Measurements from ENCODE around the gene MRPL30. TPM values are rescaled to one million over a fixed set of nuclear protein-coding genes. Genes with fewer than 3 reads are reported as not detected.
A peak's percentile ranks its signal among the peaks of the same experiment; 100 is the strongest.
"Not testable (repeated sequence)": the region's sequence is repeated elsewhere in the genome, so short reads cannot be mapped to it uniquely, and the experiment has no call there.

Gene MRPL30
- polyA plus RNA-seq, 6 donors from 2014 or later: 10.4 to 25.2 (median 17.9) TPM

- no peaks in the 10 kb centered on the region for H3K27me3 Mint-ChIP-seq
- peaks cover 5 to 27% of the 10 kb centered on the region in 2 donors for H3K36me3 Mint-ChIP-seq
- ATAC-seq (ENCODE audit: low read depth in 2 of 2): peak; percentile 26 to 36
- H3K4me1 Mint-ChIP-seq: peaks cover 45 to 53% (median 50%) of the 10 kb centered on the region in 3 donors
- peak; percentile 68 for DNase-seq
- H3K9me3 Mint-ChIP-seq: no peaks in the 10 kb centered on the region
- H3K4me3 Mint-ChIP-seq: peak overlapping the region in 4 of 8 donors; percentile 18 to 92 (median 79)
- H3K27ac Mint-ChIP-seq: peak overlapping the region in 2 of 6 donors; percentile 93 to 96
These were observed 24.1 kb upstream of the MRPL30 start for GRCh38 chr2:99156891-99157290.

- peaks cover 45 to 53% (median 52%) of the 10 kb centered on the region in 3 donors for H3K4me1 Mint-ChIP-seq
- peak overlapping the region in 4 of 6 donors; percentile 51 to 96 (median 74) for H3K27ac Mint-ChIP-seq
- H3K27me3 Mint-ChIP-seq: no peaks in the 10 kb centered on the region
- no peak for DNase-seq
- ATAC-seq (ENCODE audit: low read depth in 2 of 2): no peak
- H3K9me3 Mint-ChIP-seq: no peaks in the 10 kb centered on the region
- peaks cover 5 to 27% of the 10 kb centered on the region in 2 donors for H3K36me3 Mint-ChIP-seq
- peak overlapping the region in 1 of 8 donors; percentile 68 for H3K4me3 Mint-ChIP-seq
These were observed 22.4 kb upstream of the MRPL30 start for GRCh38 chr2:99158599-99158998.

- ATAC-seq (ENCODE audit: low read depth in 2 of 2) (no peak), DNase-seq (no peak)
- Mint-ChIP-seq H3K36me3 (peaks cover 7 to 27% of the 10 kb centered on the region in 2 donors), H3K4me1 (peaks cover 37 to 44% (median 44%) of the 10 kb centered on the region in 3 donors), H3K27ac (peak overlapping the region in 5 of 6 donors; percentile 87 to 98 (median 95)), H3K27me3 (no peaks in the 10 kb centered on the region), H3K4me3 (peak overlapping the region in 1 of 8 donors; percentile 52), H3K9me3 (no peaks in the 10 kb centered on the region)
These were observed 21.4 kb upstream of the MRPL30 start for GRCh38 chr2:99159594-99159993.

- Mint-ChIP-seq H3K27me3 (no peaks in the 10 kb centered on the region), H3K9me3 (no peaks in the 10 kb centered on the region), H3K27ac (peak overlapping the region in 3 of 6 donors; percentile 12 to 86 (median 79)), H3K4me1 (peaks cover 0 to 2% (median 0%) of the 10 kb centered on the region in 3 donors), H3K4me3 (no peak overlapping the region), H3K36me3 (peaks cover 0 to 9% of the 10 kb centered on the region in 2 donors)
- DNase-seq: no peak
- ATAC-seq (ENCODE audit: low read depth in 2 of 2): no peak
These were observed 14.8 kb upstream of the MRPL30 start for GRCh38 chr2:99166218-99166617.

GRCh38 chr2:99169534-99169933 lies 11.4 kb upstream of the MRPL30 start:
- no peak overlapping the region for H3K4me3 Mint-ChIP-seq
- peaks cover 4 to 6% (median 5%) of the 10 kb centered on the region in 3 donors for H3K4me1 Mint-ChIP-seq
- H3K36me3 Mint-ChIP-seq: peaks cover 0 to 7% of the 10 kb centered on the region in 2 donors
- no peak for ATAC-seq (ENCODE audit: low read depth in 2 of 2)
- H3K27ac Mint-ChIP-seq: peak overlapping the region in 4 of 6 donors; percentile 12 to 73 (median 32)
- no peaks in the 10 kb centered on the region for H3K27me3 Mint-ChIP-seq
- H3K9me3 Mint-ChIP-seq: no peaks in the 10 kb centered on the region
- DNase-seq: no peak

DNA sequence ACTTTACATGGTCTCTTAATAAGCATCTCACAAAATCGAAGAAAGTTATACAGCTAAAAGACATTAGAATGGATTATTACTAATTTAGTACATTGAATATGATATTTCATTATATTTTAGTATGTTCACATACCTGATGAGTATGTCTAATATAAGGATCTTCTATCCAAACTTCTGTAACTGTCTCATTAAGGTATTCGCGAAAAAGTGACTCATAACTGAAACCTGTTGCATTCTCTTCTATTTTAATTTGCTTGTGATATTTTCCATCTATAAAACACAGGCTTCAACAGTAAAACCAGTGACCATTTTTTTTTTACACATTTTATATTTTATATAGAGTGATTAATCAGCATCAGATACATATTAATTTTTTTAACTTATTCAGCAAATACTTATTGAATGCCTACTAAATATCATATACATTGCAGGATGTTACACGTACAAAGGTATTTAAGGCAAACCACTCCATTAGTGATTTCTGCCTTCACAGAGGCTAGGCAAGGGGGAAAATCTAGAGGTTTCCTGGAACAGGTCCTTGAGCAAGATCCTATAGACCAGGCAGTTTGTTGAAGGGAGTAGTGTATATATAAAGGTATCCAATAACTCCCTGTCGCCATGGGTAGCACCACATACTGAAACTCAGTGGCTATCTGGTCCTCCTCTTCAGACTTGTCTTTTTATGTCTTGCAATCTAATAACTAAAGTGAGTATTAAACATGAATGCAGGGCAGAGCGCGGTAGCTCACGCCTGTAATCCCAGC lies 9.4 kb upstream of the MRPL30 start:
- no peaks in the 10 kb centered on the region for H3K9me3 Mint-ChIP-seq
- H3K27me3 Mint-ChIP-seq: no peaks in the 10 kb centered on the region
- H3K27ac Mint-ChIP-seq: peak overlapping the region in 3 of 6 donors; percentile 9 to 63 (median 21)
- peaks cover 0 to 4% of the 10 kb centered on the region in 2 donors for H3K36me3 Mint-ChIP-seq
- H3K4me1 Mint-ChIP-seq: peaks cover 10 to 26% (median 20%) of the 10 kb centered on the region in 3 donors
- ATAC-seq (ENCODE audit: low read depth in 2 of 2) (no peak), DNase-seq (no peak)
- H3K4me3 Mint-ChIP-seq: no peak overlapping the region

GRCh38 chr2:99181624-99182000 lies 628 bp downstream of the MRPL30 start:
- H3K9me3 Mint-ChIP-seq: no peaks in the 10 kb centered on the region
- DNase-seq (no peak), ATAC-seq (ENCODE audit: low read depth in 2 of 2) (no peak)
- peaks cover 39 to 72% (median 55%) of the 10 kb centered on the region in 3 donors for H3K4me1 Mint-ChIP-seq
- H3K27ac Mint-ChIP-seq: peak overlapping the region in 4 of 6 donors; percentile 97 to 100 (median 99)
- peaks cover 0 to 6% of the 10 kb centered on the region in 2 donors for H3K36me3 Mint-ChIP-seq
- no peaks in the 10 kb centered on the region for H3K27me3 Mint-ChIP-seq
- H3K4me3 Mint-ChIP-seq: peak overlapping the region; percentile 96 to 100 (median 100)

- Mint-ChIP-seq H3K4me1 (peaks cover 31 to 60% (median 44%) of the 10 kb centered on the region in 3 donors), H3K4me3 (peak overlapping the region in 5 of 8 donors; percentile 8 to 68 (median 17)), H3K9me3 (no peaks in the 10 kb centered on the region), H3K27ac (peak overlapping the region in 1 of 6 donors; percentile 24), H3K36me3 (peaks cover 2 to 6% of the 10 kb centered on the region in 2 donors), H3K27me3 (no peaks in the 10 kb centered on the region)
- ATAC-seq (ENCODE audit: low read depth in 2 of 2) (no peak), DNase-seq (no peak)
These were observed 2.0 kb downstream of the MRPL30 start for GRCh38 chr2:99183025-99183424.

DNA sequence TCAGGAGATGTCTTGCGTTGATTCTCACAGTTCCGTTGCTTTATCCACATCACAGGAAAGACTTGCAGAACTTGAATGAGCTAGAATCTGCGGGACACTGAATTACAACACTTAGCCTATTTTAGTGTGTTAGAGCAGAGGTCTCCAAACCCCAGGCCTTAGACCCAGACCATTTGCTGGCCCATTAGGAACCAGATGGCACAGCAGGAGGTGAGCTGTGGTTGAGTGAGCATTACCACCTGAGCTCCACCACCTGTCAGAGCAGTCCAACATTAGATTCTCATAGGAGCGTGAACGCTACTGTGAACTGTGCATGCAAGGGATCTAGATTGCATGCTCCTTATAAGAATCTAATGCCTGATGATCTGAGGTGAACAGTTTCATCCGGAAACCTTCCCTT lies 3.8 kb downstream of the MRPL30 start:
- H3K4me3 Mint-ChIP-seq: no peak overlapping the region
- no peaks in the 10 kb centered on the region for H3K9me3 Mint-ChIP-seq
- H3K27ac Mint-ChIP-seq: no peak overlapping the region
- peaks cover 6 to 8% of the 10 kb centered on the region in 2 donors for H3K36me3 Mint-ChIP-seq
- peaks cover 19 to 46% (median 33%) of the 10 kb centered on the region in 3 donors for H3K4me1 Mint-ChIP-seq
- ATAC-seq (ENCODE audit: low read depth in 2 of 2) (no peak), DNase-seq (no peak)
- H3K27me3 Mint-ChIP-seq: no peaks in the 10 kb centered on the region

GRCh38 chr2:99187011-99187410 lies 6.0 kb downstream of the MRPL30 start:
- ATAC-seq (ENCODE audit: low read depth in 2 of 2): no peak
- no peaks in the 10 kb centered on the region for H3K9me3 Mint-ChIP-seq
- H3K36me3 Mint-ChIP-seq: peaks cover 12 to 17% of the 10 kb centered on the region in 2 donors
- no peak for DNase-seq
- no peak overlapping the region for H3K27ac Mint-ChIP-seq
- no peak overlapping the region for H3K4me3 Mint-ChIP-seq
- H3K4me1 Mint-ChIP-seq: peaks cover 18 to 35% (median 27%) of the 10 kb centered on the region in 3 donors
- no peaks in the 10 kb centered on the region for H3K27me3 Mint-ChIP-seq

DNA sequence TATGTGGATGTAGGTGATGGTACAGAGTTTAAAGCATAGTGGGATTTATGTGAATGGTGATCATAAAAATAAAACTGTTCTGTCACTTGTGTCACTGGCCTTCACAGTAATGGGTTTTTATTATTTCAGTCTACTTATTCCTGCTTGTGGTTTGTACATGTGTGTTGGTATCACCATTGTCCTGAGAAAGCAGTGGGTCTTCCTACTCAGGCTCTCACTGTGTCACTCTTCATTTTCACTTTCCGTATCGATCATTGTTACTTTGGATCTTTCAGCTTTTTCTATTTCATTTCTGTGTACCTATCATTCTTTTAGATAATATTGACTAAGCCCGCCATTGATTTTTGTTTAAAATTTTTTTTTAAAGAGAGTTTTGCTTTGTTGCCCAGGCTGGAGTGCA lies 7.4 kb downstream of the MRPL30 start:
- H3K27me3 Mint-ChIP-seq: no peaks in the 10 kb centered on the region
- ATAC-seq (ENCODE audit: low read depth in 2 of 2) (no peak), DNase-seq (no peak)
- peaks cover 19 to 25% of the 10 kb centered on the region in 2 donors for H3K36me3 Mint-ChIP-seq
- no peak overlapping the region for H3K27ac Mint-ChIP-seq
- H3K4me3 Mint-ChIP-seq: no peak overlapping the region
- peaks cover 0 to 3% (median 0%) of the 10 kb centered on the region in 7 donors for H3K9me3 Mint-ChIP-seq
- peaks cover 15 to 28% (median 16%) of the 10 kb centered on the region in 3 donors for H3K4me1 Mint-ChIP-seq

DNA sequence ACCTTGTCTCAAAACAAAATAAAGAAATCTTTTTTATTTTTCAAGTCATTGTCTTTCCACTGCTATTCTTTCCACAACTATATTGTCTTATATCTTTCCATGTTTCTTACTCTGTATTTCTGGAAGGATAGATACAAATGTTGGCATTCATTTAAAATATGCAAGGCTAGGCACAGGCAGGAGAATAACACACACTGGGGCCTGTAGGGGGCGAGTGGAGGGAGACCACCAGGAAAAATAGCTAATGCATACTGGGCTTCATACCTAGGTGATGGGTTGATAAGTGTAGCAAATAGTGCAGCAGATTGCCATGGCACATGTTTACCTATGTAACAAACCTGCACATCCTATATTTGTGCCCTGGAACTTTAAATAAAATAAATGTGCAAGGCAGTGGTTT lies 9.6 kb downstream of the MRPL30 start:
- Mint-ChIP-seq H3K4me3 (no peak overlapping the region), H3K4me1 (peaks cover 2 to 16% (median 11%) of the 10 kb centered on the region in 3 donors), H3K36me3 (peaks cover 24 to 28% of the 10 kb centered on the region in 2 donors), H3K27me3 (no peaks in the 10 kb centered on the region), H3K27ac (no peak overlapping the region), H3K9me3 (peaks cover 0 to 3% (median 0%) of the 10 kb centered on the region in 7 donors)
- DNase-seq (no peak), ATAC-seq (ENCODE audit: low read depth in 2 of 2) (no peak)

GRCh38 chr2:99192364-99192763 lies 11.4 kb downstream of the MRPL30 start:
- DNase-seq; H3K4me3 Mint-ChIP-seq; H3K9me3 Mint-ChIP-seq; H3K27me3 Mint-ChIP-seq; ATAC-seq (ENCODE audit: low read depth in 2 of 2); H3K27ac Mint-ChIP-seq: not testable (repeated sequence)
- Mint-ChIP-seq H3K4me1 (peaks cover 0 to 16% (median 11%) of the 10 kb centered on the region in 3 donors), H3K36me3 (peaks cover 24 to 34% of the 10 kb centered on the region in 2 donors)
